NCI-H460 (cell line): ENCODE data around the gene ZNF607. TPM values are rescaled to one million over a fixed set of nuclear protein-coding genes. Genes with fewer than 3 reads are reported as not detected.
"Not testable (repeated sequence)": the region's sequence is repeated elsewhere in the genome, so short reads cannot be mapped to it uniquely, and the experiment has no call there.

ENCODE experiments used
- DNase-seq: peaks from one replicate; pipeline ENCODE4 v3.0.0-alpha.2; 2016; ENCODE audit warnings: low read depth; ENCODE audit errors: extremely low read depth
- polyA plus RNA-seq: library from polyadenylated mRNA; depleted of rRNA; stranded (reverse); fragments of >200 nt; gene quantifications from 2 replicates; pipeline ENCODE4 v1.2.3, GENCODE V29; 2014; cell fraction: nucleus; rRNA removed
- total RNA-seq: library from RNA; depleted of rRNA; stranded (reverse); fragments of >200 nt; shearing (Covaris generic); gene quantifications from 2 replicates; pipeline ENCODE4 v1.2.3, GENCODE V29; 2014; rRNA removed

ZNF607 gene
- 3.6 and 4.2 TPM in 2 replicates for total RNA-seq
- 4.0 and 6.5 TPM in 2 replicates for polyA plus RNA-seq

DNA sequence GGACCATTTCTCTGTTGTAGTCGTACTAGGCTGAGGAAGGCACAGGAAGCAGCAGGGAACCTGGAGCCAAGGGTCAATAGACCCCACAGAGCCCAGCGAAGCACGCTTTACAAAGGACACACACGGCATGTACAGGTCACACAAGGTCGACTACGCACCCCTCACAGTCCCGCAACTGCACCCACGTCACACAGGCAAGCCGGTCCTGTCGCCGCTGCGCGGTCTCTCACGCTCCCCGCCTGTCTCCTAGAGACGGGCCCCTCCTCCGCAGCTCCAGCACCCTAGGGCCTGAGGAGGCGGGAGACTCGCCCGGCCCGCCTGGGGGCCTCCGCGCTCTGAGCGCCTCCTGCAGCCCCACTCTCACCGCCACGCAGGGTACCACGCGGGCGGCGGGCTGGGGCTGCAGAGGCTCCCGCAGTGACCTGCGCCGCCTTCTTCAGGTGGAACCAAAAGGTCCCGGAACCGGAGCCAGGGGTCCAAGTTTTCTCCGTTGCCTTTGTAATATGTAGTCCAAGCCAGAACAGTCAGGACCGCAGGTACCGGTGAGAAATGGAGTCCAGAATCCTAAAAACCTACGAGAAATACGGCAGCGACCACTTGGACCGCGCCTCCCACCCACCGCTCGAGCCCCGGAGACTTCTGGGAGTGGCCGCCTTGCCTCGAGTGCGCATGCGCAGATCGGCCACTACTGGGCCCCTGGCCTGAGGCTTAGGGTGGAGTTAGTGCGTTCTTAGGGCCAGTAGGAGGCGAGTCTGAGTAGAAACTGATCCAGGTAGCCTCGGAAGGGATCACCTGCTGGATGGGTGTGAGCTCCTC is at the start of gene ZNF607:
ZNF607 (minus strand) TSS at position 651 of the 816 bp plus-strand sequence. CDS start 8,143 bp downstream, outside the sequence.
- DNase-seq: peak; percentile 78

DNA sequence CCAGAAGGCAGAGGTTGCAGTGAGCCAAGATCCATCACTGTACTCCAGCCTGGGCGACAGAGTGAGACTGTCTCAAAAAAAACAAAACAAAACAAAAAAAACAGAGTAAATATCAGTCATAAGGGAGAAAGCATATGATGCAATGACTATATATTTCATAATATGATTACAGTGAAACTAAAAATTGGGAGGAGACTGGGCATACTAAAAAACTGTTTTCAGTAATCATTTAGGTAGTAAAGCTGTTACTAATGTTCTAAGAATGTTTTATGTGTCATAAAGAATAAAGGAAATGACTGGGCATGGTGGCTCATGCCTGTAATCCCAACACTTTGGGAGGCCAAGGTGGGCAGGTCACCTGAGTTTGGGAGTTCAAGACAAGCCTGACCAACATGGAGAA is 43.9 kb upstream of the ZNF607 start:
- no peak for DNase-seq

DNA sequence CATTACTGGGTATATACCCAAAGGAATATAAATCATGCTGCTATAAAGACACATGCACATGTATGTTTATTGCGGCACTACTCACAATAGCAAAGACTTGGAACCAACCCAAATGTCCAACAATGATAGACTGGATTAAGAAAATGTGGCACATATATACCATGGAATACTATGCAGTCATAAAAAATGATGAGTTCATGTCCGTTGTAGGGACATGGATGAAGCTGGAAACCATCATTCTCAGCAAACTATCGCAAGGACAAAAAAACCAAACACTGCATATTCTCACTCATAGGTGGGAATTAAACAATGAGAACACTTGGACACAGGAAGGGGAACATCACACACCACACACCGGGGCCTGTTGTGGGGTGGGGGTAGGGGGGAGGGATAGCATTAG is 38.1 kb upstream of the ZNF607 start:
- DNase-seq: not testable (repeated sequence)

DNA sequence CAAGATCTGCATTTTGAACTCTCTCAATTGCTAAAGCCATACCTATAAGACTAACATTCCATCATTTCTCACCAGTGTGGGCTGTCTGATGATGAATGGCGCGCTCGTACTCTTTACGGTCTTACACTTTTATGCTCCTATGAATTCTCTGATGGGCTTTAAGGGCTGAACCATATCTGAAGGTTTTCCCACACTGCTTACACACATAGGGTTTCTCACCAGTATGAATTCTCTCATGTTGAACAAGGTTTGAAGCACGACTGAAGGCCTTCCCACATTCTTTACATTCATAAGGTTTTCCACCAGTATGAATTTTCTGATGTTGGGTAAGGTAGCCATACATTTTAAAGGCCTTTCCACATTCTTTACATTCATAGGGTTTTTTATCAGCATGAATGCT is 18.8 kb upstream of the ZNF607 start:
- DNase-seq: no peak

DNA sequence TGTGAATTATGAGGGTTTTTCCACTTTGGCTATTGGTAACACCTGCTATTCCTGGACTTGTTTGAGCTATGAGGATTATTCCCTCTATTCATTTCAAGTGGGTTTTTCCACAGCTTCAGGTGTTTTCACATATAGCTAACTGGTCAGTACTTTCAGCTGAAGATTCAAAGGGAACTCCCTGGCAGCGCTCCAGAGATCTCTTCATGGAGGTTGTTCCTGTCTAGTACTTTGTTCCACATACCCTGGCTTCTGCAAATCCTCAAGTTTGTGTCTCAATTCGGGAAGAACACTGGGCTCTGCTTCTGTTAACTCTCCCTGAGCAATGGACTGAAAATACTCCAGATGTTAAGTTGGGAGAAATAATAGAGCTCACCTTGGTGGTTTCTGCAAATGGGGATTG is 5.6 kb upstream of the ZNF607 start:
- DNase-seq: no peak

DNA sequence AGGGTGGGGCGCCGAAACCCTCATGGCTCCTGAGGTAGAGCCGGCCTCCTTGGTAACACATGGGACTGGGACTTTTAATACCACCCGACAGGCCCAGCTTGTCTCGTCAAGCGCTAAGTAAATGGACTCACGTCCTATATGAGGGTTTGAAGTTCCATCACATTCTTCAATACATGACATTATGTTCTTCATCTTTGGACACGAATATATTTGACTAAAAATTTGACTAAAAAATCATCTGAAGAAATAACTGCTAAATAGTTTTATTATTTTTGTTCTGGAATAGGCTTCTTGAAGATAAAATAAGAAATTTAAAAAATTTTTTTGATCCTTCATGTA is 335 bp upstream of the ZNF607 start:
- DNase-seq: no peak

- DNase-seq: no peak
Observed at GRCh38 chr19:37718304-37718703, 1.3 kb downstream of the ZNF607 start.

DNA sequence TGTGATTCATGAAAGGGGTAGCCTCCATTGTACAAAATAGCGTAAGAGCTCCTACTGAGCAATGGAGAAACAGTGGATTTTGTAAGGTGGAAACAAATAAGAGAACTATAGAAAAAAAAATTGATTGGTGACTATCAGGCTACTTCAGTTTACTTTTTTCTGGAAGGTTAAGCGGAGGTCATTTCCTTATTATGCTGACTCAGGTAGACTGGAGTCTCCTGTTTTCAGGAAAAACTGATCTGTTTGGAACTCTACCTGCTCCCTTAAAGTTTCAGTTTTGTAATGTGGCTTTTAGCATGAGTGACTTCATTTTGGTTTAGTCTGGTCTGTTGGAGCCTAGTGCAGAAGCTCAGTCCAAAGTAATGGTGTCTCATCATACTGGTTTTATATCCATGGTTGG is 3.4 kb downstream of the ZNF607 start:
- no peak for DNase-seq

- no peak for DNase-seq
Observed at GRCh38 chr19:37706052-37706605, 13.4 kb downstream of the ZNF607 start.

GRCh38 chr19:37699057-37699456 is 20.5 kb downstream of the ZNF607 start:
- DNase-seq: no peak

GRCh38 chr19:37698216-37698615 is 21.3 kb downstream of the ZNF607 start:
- no peak for DNase-seq

DNA sequence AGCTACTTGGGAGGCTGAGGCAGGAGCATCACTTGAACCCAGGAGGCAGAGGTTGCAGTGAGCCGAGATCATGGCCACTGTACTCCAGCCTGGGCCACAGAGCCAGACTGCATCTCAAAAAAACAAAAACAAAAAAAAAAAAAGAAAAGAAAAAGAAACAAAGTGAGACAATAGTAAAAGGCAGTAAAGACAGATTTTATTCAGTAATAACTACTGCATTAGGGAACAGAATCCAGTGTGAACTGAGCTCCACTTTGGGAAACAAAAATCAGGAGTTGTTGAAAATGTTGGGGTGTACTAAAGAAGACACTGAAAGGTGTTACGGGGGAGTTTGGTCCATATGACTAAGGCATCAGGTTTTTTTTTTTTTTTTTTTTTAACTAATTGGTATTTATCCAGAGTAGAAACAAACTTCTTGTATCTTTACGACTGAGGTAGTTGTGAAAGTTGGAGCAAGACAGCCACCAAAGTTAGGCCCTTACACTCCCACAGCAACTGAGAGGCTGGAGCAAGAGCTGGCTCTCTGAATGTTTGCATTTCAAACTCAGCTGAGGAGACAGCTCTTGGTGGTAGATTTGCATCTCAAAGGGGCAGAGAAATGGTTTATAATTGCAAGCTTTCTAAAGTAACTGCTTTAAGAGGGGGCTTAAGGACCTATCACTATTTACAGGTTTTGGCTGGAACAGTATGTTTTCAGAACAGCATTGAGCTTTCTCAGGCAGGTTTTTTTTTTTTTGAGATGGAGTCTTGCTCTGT is 24.2 kb downstream of the ZNF607 start:
- no peak for DNase-seq

- no peak for DNase-seq
Observed at GRCh38 chr19:37692956-37693620, 26.5 kb downstream of the ZNF607 start.

DNA sequence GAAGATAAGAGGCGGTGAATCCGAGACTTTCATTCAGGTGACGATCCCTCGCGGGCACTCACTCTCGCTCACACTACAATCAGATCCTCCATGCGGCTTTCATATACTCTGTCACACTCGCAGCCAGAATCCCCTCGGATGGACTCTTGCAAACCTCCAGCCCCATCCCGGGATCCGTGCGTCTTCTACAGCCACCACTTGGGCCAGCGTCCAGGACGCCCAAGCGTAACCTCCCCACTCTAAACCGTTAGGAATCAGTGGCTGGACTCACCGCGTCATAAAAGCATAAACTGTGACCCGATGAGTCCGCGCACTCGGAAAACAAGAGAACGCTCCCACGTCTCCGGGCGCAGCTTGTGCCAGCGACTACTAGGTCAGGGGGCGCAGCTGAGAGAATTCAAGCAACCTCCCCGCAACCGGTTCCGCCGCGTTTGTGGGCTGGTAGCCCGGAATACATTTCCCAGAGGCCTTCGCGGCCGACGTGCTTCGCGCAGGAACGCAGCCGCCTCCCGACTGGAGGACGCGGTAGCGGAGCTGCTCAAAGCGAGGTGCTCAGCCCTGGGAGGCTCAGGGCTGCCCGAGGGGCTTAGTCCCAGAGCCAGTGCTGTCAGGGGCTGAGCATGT is 27.6 kb downstream of the ZNF607 start:
- DNase-seq: no peak

DNA sequence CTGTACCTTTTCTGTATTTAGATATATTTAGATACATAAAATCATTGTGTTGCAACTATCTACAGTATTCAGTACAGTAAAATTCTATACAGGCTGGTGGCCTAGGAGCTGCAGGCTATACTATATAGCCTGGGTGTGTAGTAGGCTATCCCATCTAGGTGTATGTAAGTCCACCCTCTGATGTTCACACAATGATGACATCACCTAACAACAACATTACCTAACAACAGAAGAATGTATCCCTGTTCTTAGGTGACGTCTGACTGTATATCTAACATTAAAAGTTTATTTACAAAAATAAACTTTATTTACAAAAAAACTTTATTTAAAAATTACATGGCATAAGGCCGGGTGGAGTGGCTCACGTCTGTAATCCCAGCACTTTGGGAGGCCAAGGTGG is 36.0 kb downstream of the ZNF607 start:
- DNase-seq: no peak

DNA sequence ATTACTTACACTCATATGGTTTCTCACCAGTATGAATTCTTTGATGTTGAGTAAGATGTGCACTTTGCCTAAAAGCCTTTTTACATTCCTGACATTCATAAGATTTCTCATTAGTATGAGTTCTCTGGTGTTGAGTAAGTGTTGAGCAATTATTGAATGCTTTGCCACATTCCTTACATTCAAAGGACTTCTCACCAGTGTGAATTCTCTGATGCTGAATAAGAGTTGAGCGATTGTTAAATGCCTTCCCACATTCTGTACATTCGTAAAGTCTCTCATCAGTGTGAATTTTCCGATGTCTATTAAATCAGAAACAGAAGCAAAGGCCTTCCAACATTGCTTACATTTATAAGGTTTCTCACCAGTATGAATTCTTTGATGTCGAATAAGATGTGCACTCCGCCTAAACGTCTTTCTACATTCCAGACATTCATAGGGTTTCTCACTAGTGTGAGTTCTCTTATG is 50.1 kb downstream of the ZNF607 start:
- DNase-seq: no peak

- not testable (repeated sequence) for DNase-seq
Observed at GRCh38 chr19:37657157-37657556, 62.4 kb downstream of the ZNF607 start.

DNA sequence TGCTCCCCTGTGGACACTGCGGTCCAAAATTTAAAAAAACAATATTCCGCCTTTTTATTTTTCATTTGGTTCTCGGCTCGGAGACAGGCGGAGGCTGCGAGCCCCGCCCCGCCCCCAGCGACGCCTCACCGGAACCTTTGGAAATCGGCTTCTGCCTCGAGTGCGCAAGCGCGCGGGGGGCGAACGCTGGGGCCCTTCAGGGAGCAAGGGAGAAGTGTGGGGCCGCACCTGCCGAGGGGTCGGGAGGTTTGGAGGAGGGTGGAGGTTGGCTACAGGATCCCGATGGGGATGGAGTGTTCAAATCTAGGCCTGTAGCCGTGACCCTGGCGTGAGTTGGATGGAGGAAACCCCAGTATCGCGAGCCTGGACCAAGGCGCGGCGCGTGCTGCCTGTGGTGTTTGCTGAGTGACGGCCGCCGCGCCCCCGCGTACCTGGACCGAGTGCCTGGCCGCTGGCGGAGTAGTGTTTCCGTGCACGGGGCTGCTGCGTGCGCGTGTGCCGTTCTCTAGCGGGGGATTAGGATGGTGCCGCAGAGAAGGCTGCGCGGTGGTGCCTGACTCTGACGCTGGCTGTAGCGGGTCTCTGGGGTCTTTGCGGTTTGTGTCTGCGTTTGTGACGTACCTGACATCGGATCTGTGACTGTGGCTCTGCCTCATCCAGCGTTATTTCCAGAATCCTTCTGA is 63.7 kb downstream of the ZNF607 start:
- DNase-seq: peak; percentile 50

DNA sequence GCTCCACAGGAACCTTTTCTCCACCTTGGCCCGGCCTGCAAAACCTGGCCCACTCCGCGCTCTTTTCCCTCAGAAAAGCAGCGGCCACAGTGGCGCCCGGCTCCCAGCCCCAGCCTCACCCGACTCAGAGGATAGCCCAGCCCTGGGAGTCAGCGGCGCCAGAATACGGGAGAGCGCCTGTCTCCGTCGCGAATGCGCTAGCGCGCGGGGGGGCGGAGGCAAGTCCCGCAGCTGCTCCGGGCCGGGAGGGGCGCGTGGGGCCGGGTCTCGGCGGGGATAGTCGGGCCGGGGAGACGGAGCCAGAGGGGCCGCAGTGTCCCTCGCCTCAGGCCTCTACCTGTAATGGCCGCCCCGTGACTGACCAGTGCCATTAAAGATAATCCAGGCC is 64.3 kb downstream of the ZNF607 start, which contains the start of gene ZFP30:
ZFP30 (minus strand) TSS at position 165 of the 388 bp plus-strand sequence. CDS start 7,643 bp downstream, outside the sequence.
- peak; percentile 76 for DNase-seq
